NCI-H2107 (cell line): ENCODE measurements around the gene E2F8.

ENCODE experiments used
- DNase-seq: peaks from one replicate; lab custom pipeline; 2025; lab: John Stamatoyannopoulos, UW

Gene E2F8

GRCh38 chr11:19253153-19253745, 12.5 kb upstream of the E2F8 start:
- no peak for DNase-seq

GRCh38 chr11:19252394-19253152, 11.8 kb upstream of the E2F8 start:
- no peak for DNase-seq

- no peak for DNase-seq
Measured at GRCh38 chr11:19251577-19251976, 10.8 kb upstream of the E2F8 start.

DNA sequence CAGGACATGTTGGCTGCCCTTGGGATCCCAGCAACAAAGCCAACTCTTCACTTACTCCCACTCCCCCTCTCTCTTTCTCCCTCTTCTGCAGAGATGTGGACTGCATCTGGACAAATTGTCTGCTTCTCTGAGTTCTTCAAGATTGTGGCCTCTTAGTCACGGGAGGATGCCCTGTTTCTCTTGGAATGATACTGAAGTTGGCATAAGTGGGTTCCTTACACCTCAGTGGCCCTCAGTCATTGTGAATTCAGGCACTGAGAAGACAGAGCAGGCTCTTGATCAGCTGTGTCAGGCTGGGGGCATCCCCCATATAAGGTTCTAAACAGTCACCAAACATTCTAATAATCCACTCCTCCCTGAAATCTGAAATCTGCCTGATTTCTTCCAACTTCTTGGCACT, 6.1 kb upstream of the E2F8 start:
- DNase-seq = no peak

- DNase-seq = no peak
Measured at GRCh38 chr11:19245351-19245750, 4.6 kb upstream of the E2F8 start.

- no peak for DNase-seq
Measured at GRCh38 chr11:19244621-19245020, 3.9 kb upstream of the E2F8 start.

DNA sequence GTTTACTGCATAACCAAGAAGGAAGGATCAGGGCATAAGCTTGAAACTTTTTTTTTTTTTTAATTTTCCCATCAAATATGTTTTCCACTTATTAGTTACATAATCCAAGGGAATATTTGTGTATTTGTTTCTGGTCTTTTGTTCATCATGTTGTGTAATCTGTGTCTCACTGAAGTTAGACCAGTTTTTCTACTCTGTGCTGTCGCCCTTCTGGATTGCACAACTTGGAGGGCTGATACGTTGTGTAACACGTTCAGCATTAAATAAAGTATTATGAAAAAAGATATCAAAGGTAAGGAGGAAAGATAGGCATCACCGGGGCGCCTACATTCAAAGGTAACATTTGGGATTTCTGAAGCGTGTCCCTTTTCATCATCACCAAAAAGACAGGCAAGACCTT, 3.3 kb upstream of the E2F8 start:
- no peak for DNase-seq

DNA sequence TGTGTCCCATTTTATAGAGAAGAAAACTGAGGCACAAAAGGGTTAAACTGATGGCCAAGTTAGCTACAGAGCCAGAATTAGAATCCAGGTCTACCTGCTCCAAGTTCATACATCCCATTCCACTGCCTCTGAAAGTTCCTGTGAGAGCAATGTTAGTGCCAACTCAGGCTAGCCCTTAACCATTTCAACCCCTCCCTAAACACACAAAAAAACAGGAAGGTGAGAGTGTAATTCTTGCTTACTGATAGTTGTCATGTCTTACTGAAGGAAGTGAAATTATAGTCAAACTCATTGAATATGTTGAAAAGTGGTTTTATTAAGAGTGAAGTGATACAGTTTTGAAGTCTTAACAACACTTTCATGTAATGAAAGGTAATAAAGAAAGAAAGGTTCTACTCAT, 2.9 kb upstream of the E2F8 start:
- no peak for DNase-seq

DNA sequence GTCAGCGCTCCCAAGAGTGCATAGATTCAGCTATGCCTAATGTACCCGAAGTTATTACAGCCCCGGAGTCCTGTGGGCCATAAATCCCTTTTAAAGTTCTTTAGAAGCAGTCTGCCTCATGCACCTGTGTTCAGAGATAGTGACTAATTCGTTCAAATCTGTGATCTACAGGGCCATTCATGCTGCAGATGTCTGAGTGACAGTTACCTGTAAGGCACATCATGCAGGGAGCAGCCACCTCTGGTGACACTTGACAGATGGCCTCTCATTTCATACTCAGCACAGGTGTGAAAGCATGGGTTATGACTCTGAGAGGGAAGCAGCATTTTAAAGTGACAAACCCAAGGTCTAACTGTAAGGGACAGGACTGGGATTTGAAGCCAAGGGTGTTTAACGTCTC, 2.4 kb upstream of the E2F8 start:
- DNase-seq = no peak

DNA sequence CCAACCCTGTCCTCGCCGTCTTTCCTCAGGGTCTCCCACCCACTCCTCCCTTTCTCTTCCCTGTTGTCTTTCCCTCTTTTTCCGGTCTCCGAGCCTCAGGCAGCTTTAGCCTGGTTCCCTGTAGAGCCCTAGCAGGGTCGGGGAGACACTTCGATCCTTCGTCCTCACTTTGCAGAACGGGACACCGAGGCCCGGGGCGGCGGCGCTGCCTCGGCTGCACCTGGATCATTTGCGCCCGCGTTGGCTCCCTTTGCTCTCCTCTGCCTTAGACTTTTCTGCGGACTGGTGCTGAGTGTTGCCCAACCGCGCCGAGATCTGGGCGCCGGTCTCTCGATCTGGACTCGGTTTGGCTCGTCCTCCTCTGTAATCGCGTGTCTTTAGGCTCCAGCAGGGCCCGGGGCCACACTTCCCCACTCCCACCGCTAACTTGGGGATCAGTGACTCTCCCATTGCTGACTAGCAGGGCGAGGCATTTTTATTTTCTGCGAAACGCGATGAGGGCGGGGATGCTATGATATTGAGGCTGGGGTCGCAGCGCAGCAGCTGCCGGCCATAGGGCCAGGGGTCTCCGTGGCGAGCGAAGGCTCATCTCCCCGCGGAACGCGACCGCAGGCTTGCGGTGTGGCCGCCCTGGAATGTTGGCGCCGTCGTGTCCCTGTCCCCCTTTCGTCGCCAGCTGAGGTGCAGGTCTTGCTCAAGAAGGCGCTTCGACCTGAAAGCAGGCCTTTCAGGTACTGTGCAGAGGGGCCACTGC, 1.6 kb upstream of the E2F8 start:
- no peak for DNase-seq

DNA sequence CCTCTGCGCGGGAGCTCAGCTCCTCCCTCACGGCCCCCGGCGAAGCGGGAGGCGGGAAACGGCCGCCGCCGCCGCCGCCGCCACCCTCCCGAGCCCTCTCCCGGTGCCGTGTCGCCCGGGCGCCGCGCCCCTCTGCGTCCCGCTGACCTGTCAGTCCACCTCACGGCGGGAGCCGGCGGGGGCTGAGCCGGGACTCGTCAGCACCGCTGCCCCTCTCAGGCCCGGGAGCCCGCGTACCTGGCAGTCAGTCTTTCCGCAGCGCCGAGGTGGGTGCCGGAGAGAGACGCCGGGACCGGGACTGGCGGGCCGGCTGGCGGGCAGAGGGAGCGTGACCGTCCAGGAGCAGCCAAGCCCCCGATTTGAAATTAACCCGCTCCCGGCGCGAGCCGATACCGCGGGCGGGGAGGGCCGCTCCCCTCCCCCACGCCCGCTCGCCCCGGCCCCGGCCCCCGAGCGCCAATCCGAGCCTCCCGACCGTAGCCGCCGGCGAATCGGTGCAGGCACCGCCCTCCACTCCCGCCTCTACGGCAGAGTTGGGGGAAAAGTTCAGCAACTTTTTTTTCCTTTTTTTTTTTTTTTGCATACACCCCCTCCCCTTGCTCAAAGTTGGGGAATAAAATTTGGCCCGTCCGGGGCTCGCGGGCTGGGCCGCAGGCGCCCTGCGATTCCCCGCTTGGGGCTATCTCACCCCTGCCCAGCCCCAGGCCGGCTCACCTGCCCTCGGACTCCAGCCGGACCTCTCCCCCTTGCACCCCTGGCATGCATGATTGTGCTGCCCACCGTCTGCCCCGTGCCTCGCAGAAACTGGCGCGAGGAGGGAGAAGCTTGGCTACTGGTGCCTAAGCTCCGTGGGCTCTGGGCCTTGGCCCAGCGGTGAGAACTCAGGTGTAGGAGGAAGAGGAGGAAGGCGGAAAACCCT, 774 bp upstream of the E2F8 start:
- no peak for DNase-seq

GRCh38 chr11:19239039-19239438, 1.7 kb downstream of the E2F8 start:
- no peak for DNase-seq

DNA sequence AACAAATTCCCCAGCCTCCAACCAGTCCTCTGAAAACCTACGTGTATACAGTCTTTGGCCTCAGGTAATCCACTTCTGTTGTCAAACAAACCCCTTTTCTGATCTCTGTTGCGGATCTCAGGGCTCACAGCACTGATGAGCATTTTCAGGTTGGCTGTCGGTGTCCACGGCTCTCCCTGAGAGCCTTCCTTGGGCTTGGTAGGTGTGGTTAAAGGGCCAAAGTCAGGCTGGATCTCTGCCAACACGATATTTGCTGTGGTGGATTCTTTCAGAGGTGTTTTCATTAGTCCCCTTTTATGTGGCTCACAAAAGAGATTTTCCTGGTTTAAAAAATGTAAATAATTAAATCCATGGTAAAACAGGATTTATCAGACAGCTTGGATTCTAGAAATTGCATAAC, 2.9 kb downstream of the E2F8 start:
- DNase-seq = no peak

- DNase-seq = no peak
Measured at GRCh38 chr11:19237381-19237780, 3.4 kb downstream of the E2F8 start.

GRCh38 chr11:19234231-19234817, 6.4 kb downstream of the E2F8 start:
- no peak for DNase-seq

DNA sequence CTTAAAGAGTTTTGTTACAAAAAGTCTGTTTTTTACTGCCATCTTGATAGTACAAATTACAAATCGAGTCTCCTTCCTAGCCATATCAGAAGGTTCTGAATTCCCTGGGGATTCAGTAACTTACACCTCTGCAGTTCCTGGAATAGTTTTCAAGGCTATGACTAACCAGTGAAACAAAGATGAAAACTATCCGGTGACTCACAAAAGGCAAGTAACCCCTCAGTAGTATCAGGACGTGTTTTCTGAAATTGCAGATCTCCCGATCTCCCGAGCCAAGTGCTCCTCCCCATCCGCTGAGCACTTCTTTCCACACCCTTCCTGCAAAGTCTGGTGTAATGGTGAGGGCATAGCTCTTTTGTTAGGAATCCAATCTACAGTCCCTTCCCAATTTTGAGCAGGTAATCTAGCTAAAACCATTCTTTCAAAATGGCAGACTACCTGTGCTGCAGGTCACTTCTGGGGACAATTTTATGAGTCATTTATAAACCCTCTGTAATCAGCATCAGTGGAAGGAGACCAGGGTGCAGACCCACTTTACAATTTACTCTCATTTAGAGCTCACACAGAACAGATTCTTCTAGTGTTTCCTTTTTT, 7.7 kb downstream of the E2F8 start:
- no peak for DNase-seq

- no peak for DNase-seq
Measured at GRCh38 chr11:19229671-19230070, 11.1 kb downstream of the E2F8 start.

- DNase-seq = no peak
Measured at GRCh38 chr11:19228968-19229367, 11.8 kb downstream of the E2F8 start.

DNA sequence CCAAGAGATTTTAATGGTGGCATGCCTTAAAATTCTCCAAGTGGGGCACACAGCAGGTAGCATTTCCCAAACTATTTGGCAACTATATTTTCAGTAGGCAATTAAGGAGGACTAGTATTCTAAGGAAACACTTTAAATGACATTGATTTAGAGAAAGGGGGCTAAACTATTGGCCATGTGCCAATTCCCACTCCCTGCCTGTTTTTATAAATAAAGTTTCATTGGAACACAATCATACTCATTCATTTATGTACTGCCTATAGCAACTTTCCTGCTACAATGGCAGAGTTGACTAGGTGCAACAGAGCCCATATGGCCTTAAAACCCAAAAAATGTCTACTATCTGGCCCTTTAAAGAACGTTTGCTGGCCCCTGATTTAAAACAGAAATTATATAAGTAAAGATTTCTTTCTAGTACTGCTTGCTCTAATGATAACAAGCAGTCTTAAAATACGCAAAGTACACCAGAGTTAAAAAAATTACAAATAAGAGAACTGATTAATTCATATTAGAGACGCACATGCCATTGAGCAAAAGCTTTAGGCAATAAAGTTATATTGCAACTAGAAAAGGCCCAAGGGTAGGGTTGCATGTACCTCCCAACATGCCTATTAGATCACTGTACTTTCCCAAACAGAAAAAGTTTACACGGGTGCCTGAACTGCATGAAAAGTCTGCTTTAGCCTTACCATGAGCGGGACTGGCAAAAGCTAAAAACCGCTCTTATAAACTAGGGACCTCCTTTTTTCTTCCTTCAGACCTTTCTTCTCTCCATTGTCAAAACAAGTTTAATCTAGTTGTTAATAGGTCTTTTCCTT, 14.2 kb downstream of the E2F8 start:
- no peak for DNase-seq

GRCh38 chr11:19225581-19225980, 15.2 kb downstream of the E2F8 start:
- DNase-seq = no peak

DNA sequence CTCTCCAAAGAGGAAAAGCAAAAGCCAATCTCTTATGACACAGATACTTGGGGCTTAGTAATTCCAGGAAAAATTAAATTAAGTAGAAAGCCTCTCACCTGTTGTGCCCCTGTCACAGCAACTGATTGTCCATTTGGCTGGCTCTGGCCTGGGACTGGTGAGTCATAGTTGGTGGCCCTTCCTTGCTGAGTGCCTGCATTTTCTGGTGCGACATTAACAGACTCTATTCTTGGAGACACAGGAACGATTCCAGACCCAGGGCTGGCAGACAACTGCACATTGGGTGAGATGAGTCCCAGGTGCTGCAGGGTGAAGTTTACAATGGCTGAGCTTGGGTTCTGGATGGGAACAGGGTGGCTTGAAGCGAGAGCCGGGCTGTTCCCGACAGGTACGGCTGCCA, 15.6 kb downstream of the E2F8 start:
- DNase-seq = no peak
